HepG2 (cell line): ENCODE results near the gene PIGA. TPM values are rescaled to one million over a fixed set of nuclear protein-coding genes. Genes with fewer than 3 reads are reported as not detected.

Experiments
- ARNT2 ChIP-seq: sonication (generic); formaldehyde crosslinking; IDR thresholded peaks from 2 replicates; pipeline ENCODE4 v1.8.0; 2022; ENCODE audit warnings: mild to moderate bottlenecking, low read depth, missing genetic modification reagents, moderate library complexity
- HNF1A ChIP-seq, 2 experiments: sonication (generic) in 1 of 2; formaldehyde crosslinking in 1 of 2; IDR thresholded peaks; 2 replicates each; pipeline versions ENCODE4 v1.4.0 to v1.6.1; 2016 to 2020; ENCODE audit warnings: borderline replicate concordance in 1 of 2, low read depth in 1 of 2, mild to moderate bottlenecking in 1 of 2, missing genetic modification reagents in 1 of 2
- KDM1A ChIP-seq: IDR thresholded peaks from 2 replicates; pipeline ENCODE4 v1.6.1; 2016; ENCODE audit warnings: missing compliant biosample characterization
- PRDM10 ChIP-seq: sonication (generic); formaldehyde crosslinking; IDR thresholded peaks from 2 replicates; pipeline ENCODE4 v1.4.0; 2020; ENCODE audit warnings: low read depth, missing genetic modification reagents
- SP5 ChIP-seq: IDR thresholded peaks from 2 replicates; pipeline ENCODE4 v1.6.1; 2016; ENCODE audit warnings: low read depth, borderline replicate concordance
- ZNF318 ChIP-seq: sonication (generic); formaldehyde crosslinking; IDR thresholded peaks from 2 replicates; pipeline ENCODE4 v1.4.0; 2020; ENCODE audit warnings: mild to moderate bottlenecking, missing genetic modification reagents
- ZNF354B ChIP-seq: sonication (generic); formaldehyde crosslinking; IDR thresholded peaks from 2 replicates; pipeline ENCODE4 v1.8.0; 2022; ENCODE audit warnings: mild to moderate bottlenecking, missing genetic modification reagents
- polyA plus RNA-seq, 8 experiments: library from polyadenylated mRNA; depleted of rRNA in 3 of 8; stranded (reverse) in 7 of 8; unstranded in 1 of 8; fragments of >200 nt; fragmentation: Illumina TruSeq in 4 of 8; extraction: Trizol in 4 of 8; gene quantifications; 2 replicates each; pipeline versions ENCODE4 v1.2.1 to v1.2.3, GENCODE V29; 2011 to 2016; ENCODE audit warnings: low read depth in 4 of 8, missing spikeins in 1 of 8, mixed read lengths in 1 of 8; ENCODE audit not compliant: insufficient read depth in 1 of 8
- total RNA-seq, 5 experiments: library from RNA; depleted of rRNA; stranded (reverse); fragments of >200 nt; fragmentation: Illumina TruSeq; extraction: Trizol; gene quantifications; 2 replicates each; pipeline ENCODE4 v1.2.3, GENCODE V29; 2016; ENCODE audit warnings: low read depth in 1 of 5

Gene PIGA
- total and polyA plus RNA-seq, 2 of the 13 experiments (the other 11 are each of a cell fraction or from before 2014, with no cell fraction given): 6.0 to 13.0 TPM

GRCh38 chrX:15356444-15356843 lies 21.1 kb upstream of the PIGA start (continued):
- TF ChIP-seq ARNT2 (CRISPR knock-in tag) (no peak), SP5 (no peak), ZNF318 (CRISPR knock-in tag) (no peak), PRDM10 (CRISPR knock-in tag) (no peak), ZNF354B (CRISPR knock-in tag) (no peak), HNF1A (IDR thresholded peaks at IDR 0.05; ENCODE audit: low read depth) (no peak), HNF1A (CRISPR knock-in tag; IDR thresholded peaks at IDR 0.05; ENCODE audit: borderline replicate concordance) (no peak), KDM1A (no peak)
- TF ChIP-seq, all 625 proteins: peak for 0
